Measurements from ENCODE around the gene IGSF9.

The IGSF9 gene, protein sequence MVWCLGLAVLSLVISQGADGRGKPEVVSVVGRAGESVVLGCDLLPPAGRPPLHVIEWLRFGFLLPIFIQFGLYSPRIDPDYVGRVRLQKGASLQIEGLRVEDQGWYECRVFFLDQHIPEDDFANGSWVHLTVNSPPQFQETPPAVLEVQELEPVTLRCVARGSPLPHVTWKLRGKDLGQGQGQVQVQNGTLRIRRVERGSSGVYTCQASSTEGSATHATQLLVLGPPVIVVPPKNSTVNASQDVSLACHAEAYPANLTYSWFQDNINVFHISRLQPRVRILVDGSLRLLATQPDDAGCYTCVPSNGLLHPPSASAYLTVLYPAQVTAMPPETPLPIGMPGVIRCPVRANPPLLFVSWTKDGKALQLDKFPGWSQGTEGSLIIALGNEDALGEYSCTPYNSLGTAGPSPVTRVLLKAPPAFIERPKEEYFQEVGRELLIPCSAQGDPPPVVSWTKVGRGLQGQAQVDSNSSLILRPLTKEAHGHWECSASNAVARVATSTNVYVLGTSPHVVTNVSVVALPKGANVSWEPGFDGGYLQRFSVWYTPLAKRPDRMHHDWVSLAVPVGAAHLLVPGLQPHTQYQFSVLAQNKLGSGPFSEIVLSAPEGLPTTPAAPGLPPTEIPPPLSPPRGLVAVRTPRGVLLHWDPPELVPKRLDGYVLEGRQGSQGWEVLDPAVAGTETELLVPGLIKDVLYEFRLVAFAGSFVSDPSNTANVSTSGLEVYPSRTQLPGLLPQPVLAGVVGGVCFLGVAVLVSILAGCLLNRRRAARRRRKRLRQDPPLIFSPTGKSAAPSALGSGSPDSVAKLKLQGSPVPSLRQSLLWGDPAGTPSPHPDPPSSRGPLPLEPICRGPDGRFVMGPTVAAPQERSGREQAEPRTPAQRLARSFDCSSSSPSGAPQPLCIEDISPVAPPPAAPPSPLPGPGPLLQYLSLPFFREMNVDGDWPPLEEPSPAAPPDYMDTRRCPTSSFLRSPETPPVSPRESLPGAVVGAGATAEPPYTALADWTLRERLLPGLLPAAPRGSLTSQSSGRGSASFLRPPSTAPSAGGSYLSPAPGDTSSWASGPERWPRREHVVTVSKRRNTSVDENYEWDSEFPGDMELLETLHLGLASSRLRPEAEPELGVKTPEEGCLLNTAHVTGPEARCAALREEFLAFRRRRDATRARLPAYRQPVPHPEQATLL

GRCh38 chr1:159945483-159946241 is at the start of gene IGSF9:
Gene IGSF9, minus strand, starts transcription at chr1:159945613. Its CDS starts 2,159 bp downstream, at chr1:159943454.
- peak; percentile 80 for DNase-seq

GRCh38 chr1:159994896-159995295 is 49.5 kb upstream of the IGSF9 start:
- no peak for DNase-seq

DNA sequence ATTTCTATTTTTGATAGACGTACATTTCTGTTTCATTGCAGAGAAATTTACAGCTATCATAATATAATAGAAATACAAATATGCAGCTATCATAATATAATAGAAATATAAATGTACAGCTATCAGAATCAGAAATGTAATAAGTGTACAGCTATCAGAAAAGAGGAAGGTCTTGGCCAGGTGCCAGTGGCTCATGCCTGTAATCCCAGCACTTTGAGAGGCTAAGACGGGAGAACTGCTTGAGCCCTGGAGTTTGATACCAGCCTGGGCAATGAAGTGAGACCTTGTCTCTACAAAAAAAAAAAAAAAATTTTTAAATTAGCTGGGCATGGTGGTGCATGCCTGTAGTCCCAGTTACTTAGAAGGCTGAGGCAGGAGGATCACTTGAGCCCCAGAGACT is 48.5 kb upstream of the IGSF9 start:
- DNase-seq: no peak

- DNase-seq: no peak
Measured at GRCh38 chr1:159992161-159992560, 46.7 kb upstream of the IGSF9 start.

DNA sequence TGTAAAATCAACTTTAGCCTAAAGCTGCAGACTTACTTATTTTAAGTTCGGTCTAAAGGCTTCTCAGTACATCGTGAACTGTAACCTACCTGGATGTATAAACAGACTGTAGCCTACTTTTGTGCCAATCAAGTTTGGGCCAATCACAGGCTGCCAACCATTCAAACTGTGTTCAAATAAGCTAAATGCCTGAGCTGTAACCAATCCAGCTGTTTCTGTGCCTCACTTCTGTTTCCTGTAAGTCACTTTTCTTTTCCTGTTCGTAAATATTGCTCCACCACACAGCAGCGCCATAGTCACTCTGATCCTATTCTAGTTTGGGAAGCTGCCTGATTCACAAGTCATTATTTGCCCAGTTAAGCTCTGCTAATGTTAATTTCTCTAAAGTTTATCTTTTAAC is 46.1 kb upstream of the IGSF9 start:
- DNase-seq: peak; percentile 33

- DNase-seq: no peak
Measured at GRCh38 chr1:159990005-159990404, 44.6 kb upstream of the IGSF9 start.

DNA sequence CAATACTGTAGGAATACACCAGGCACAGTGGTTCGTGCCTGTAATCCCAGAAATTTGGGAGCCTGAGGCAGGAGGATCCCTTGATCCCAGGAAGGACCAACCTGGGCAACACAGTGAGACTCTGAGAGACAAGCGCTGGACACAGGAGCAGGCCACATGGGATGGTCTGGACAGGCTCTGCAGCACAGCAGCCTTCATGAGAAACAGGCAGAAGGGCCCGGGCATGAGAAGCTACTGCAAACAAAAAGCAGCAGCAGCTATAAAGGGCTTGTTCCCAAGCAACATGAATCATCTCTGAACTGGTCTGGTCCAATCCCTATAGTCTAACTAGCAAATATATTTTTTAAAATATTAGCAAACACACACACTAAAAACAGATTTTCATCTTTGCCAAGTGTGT is 44.2 kb upstream of the IGSF9 start:
- DNase-seq: no peak

GRCh38 chr1:159988006-159988405 is 42.6 kb upstream of the IGSF9 start:
- DNase-seq: no peak

- peak; percentile 12 for DNase-seq
Measured at GRCh38 chr1:159987186-159987585, 41.8 kb upstream of the IGSF9 start.

DNA sequence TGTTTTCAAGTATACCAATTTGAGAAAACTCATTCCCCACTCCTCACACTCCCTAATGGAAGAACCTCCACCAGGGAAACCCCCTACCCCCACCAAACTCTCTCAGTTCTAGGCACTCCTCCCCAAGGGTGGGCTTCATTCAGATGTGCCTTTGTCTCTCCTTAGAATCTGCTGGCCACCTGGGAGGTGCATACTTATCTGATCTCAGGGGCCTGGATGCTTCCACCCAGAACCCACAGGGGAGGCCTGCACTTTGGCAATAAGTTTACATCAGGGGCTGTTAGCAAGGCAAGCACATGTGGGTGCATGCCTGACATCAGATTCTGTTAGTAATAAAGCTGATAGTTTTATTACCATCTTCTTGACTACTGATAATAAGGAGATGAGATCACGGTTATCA is 41.1 kb upstream of the IGSF9 start:
- DNase-seq: no peak

DNA sequence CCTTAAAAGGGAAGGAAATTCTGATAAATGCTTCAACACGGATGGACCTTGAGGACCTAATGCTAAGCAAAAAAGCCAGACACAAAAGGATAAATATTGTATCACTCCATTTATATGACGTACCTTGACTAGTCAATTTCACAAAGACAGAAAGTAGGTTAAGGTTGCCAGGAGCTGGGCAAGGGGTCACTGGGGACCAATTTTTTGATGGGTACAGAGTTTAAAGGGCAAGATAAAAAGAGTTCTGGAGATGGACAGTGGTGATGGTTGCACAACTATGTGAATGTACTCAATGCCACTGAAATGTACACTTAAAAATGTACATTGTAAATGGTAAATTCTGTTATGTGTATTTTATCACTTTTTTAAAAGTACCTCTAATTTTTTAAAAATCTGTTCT is 40.7 kb upstream of the IGSF9 start:
- no peak for DNase-seq

- DNase-seq: no peak
Measured at GRCh38 chr1:159985473-159985872, 40.1 kb upstream of the IGSF9 start.

DNA sequence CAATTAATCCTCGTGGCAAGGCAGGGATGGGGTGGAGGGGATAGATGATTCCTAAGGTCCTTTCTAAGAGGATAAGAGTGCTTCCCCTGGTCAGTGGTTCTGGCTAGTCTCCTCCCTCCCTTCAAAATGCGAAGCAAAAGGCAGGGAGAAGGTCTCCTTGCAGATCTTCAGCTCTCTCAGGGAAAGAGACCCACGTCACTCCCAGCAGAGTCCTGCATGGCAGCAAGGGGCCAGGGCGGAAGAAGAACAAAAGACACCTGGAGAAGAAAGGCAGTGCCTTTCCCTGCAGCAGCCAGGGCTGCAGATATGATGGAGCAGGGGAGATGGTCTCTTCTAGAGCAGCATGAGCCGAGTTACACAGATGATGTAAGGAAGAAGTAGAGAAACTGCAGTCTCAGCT is 38.3 kb upstream of the IGSF9 start:
- no peak for DNase-seq

GRCh38 chr1:159982280-159982679 is 36.9 kb upstream of the IGSF9 start:
- DNase-seq: no peak

- DNase-seq: no peak
Measured at GRCh38 chr1:159981351-159982055, 36.1 kb upstream of the IGSF9 start.

GRCh38 chr1:159980786-159981185 is 35.4 kb upstream of the IGSF9 start:
- DNase-seq: no peak

GRCh38 chr1:159980076-159980475 is 34.7 kb upstream of the IGSF9 start:
- no peak for DNase-seq

DNA sequence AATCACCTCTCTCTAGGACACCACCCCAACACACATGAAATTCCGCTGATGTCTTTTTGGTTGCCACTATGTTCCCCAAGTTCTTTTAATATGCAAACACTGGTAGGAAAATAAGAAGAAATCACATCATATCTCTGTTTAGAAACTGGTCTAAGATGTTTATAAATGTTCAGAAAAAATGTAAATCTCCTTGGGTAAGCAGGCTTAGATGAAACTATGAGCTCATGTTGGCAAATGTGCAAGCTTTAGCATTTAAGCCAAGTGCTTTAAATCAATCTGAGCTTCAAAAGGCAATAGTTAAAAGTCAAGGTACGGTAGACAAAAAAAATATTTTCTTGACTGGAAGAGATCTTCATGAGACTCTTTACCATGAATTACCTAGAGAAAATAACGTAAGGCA is 33.8 kb upstream of the IGSF9 start:
- DNase-seq: no peak

GRCh38 chr1:159978107-159978398 is 32.6 kb upstream of the IGSF9 start:
- DNase-seq: no peak

GRCh38 chr1:159977364-159978106 is 32.1 kb upstream of the IGSF9 start:
- no peak for DNase-seq

- DNase-seq: no peak
Measured at GRCh38 chr1:159974350-159974965, 29.0 kb upstream of the IGSF9 start.

Measured in hematopoietic multipotent progenitor cell treated with erythropoietin and hydrocortisone succinate and interleukin-3 and kit ligand, for 8 days (in vitro differentiated cells).